PFSK-1 (cell line): ENCODE results near the gene MAP4K4.

Experiments used
- FOXP2 ChIP-seq: optimal IDR thresholded peaks from 2 replicates; pipeline ENCODE3; 2011; ENCODE audit warnings: borderline replicate concordance, control low read depth, inconsistent platforms; ENCODE audit not compliant: insufficient read depth; ENCODE audit errors: extremely low read length, extremely low read depth
- POLR2AphosphoS5 ChIP-seq: IDR thresholded peaks from 2 replicates; pipeline ENCODE4 v1.6.1; 2012; ENCODE audit warnings: low read depth, mild to moderate bottlenecking, control low read depth, low read length, moderate library complexity
- SIN3A ChIP-seq: IDR thresholded peaks from 2 replicates; pipeline ENCODE4 v1.6.1; 2012; ENCODE audit warnings: mild to moderate bottlenecking, low read length, moderate library complexity, borderline replicate concordance; ENCODE audit not compliant: insufficient read depth
- TAF1 ChIP-seq: IDR thresholded peaks from 2 replicates; pipeline ENCODE4 v1.6.1; 2012; ENCODE audit warnings: low read length, control low read depth, borderline replicate concordance; ENCODE audit not compliant: insufficient read depth
- TF ChIP-seq, protein P1 (sequence below), 2 experiments: IDR thresholded peaks; 2 replicates each; pipeline versions ENCODE4 v1.6.1 to v1.8.0; 2011 to 2012; ENCODE audit warnings: low read depth in 2 of 2, low read length in 2 of 2, control low read depth in 1 of 2, inconsistent platforms in 1 of 2, mild to moderate bottlenecking in 1 of 2, moderate library complexity in 1 of 2; ENCODE audit not compliant: insufficient read depth in 1 of 2

Gene MAP4K4

DNA sequence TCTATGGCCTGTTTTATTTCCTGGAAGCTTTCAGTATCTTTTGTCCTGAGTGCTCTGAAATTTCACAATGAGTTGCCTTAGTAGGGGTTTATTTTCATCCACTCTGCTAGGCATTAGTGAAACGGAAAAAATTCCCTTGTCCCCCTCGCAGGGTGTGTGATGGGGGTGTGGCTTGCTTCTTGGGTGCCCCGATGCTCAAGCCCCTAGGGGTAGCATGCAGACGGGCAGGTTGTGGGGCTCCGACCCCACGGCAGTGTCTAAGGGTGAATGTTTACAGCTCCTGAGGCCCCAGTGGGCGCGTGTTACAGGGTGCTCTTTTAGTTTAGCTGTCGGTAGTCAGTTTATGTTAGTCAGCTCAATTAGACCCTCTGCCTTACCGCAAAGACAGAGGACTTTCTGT lies 32.2 kb upstream of the MAP4K4 start:
- no peak for TF ChIP-seq POLR2AphosphoS5
- TF ChIP-seq TAF1: no peak
- TF ChIP-seq SIN3A: no peak
- TF ChIP-seq, protein P1, sequence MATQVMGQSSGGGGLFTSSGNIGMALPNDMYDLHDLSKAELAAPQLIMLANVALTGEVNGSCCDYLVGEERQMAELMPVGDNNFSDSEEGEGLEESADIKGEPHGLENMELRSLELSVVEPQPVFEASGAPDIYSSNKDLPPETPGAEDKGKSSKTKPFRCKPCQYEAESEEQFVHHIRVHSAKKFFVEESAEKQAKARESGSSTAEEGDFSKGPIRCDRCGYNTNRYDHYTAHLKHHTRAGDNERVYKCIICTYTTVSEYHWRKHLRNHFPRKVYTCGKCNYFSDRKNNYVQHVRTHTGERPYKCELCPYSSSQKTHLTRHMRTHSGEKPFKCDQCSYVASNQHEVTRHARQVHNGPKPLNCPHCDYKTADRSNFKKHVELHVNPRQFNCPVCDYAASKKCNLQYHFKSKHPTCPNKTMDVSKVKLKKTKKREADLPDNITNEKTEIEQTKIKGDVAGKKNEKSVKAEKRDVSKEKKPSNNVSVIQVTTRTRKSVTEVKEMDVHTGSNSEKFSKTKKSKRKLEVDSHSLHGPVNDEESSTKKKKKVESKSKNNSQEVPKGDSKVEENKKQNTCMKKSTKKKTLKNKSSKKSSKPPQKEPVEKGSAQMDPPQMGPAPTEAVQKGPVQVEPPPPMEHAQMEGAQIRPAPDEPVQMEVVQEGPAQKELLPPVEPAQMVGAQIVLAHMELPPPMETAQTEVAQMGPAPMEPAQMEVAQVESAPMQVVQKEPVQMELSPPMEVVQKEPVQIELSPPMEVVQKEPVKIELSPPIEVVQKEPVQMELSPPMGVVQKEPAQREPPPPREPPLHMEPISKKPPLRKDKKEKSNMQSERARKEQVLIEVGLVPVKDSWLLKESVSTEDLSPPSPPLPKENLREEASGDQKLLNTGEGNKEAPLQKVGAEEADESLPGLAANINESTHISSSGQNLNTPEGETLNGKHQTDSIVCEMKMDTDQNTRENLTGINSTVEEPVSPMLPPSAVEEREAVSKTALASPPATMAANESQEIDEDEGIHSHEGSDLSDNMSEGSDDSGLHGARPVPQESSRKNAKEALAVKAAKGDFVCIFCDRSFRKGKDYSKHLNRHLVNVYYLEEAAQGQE (IDR thresholded peaks at IDR 0.05; ENCODE audit: insufficient read depth in 1 of 2, low read depth in 2 of 2, low read length in 2 of 2): no peak
- TF ChIP-seq FOXP2: no peak

DNA sequence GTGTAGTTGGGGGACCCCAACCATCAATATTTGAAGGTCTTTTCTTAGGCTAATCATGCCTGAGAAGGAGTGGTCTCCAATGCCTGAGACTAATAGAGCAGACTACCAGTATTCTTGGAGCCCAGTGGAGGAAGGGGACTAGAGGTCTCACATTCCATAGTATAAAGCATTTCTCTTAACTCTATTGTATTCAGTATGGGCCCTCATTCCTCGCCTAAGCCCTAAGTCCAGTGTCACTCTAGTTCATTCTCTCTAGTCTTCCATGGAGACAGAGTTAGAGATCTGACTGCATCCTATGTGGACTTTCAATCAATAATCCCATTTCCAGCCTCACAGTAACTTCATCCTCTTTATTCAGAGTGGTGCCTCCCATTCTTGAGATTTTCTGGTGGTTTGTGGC lies 29.7 kb upstream of the MAP4K4 start:
- TF ChIP-seq TAF1 (no peak), FOXP2 (no peak)
- TF ChIP-seq, protein P1 (IDR thresholded peaks at IDR 0.05; ENCODE audit: insufficient read depth in 1 of 2, low read depth in 2 of 2, low read length in 2 of 2): no peak

DNA sequence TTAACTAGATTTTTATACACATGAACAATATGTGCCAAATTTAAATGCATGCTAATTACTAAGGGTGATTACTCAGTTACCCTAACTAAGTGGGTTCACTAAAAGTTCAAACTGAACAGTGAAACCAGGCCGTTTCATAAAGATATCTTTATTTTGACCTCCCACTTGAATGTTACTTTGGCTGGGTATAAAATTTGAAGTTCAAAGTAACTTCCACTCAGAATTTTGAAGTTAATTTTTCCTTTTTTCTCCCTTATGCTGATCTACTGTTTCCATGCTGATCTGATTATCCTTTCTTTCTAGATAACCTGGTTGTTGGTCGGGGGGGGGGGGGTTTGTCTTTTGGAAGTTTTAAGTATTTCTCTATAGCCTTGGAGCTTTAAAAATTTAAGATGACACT lies 25.5 kb upstream of the MAP4K4 start:
- TF ChIP-seq, protein P1 (IDR thresholded peaks at IDR 0.05; ENCODE audit: insufficient read depth in 1 of 2, low read depth in 2 of 2, low read length in 2 of 2): no peak
- TF ChIP-seq POLR2AphosphoS5: no peak
- no peak for TF ChIP-seq SIN3A
- TF ChIP-seq TAF1: no peak
- TF ChIP-seq FOXP2: no peak

DNA sequence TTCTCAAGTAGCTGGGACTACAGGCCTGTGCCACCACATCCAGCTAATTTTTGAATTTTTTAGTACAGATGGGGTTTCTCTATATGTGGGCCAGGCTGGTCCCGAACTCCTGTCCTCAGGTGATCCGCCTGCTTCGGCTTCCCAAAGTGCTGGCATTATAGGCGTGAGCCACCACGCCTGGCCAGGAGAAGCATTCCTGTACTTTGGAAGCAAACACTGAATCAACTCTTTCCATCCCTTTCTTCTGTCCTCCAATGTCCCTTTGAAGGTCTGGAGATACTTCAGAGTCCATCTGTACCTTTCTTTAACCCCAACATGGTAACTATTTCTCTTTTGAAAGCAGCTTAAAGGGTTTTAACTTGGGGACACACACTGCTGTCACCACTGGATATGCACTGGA lies 23.6 kb upstream of the MAP4K4 start:
- TF ChIP-seq FOXP2 (no peak), TAF1 (no peak), SIN3A (no peak), POLR2AphosphoS5 (no peak)
- TF ChIP-seq, protein P1 (IDR thresholded peaks at IDR 0.05; ENCODE audit: insufficient read depth in 1 of 2, low read depth in 2 of 2, low read length in 2 of 2): no peak

DNA sequence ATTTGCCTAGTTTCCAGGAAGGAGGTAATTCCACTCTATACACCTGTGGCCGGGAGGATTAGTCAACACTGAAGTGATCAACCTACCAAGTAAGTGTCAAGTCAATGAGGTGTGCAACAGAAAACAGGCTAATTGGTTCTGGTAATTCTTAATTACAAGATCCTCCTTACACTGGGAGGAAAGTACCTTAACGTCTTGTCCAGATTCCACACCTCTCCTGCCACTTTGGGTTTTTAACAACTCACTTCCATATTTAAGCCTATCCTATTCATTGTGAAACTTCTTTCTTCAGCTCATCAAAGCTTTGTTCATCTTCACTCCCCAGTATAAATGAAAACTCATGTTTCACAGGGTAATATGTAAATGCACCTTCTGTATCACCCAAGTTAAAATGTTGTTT lies 22.0 kb upstream of the MAP4K4 start:
- TF ChIP-seq TAF1 (no peak), FOXP2 (no peak), POLR2AphosphoS5 (no peak)

DNA sequence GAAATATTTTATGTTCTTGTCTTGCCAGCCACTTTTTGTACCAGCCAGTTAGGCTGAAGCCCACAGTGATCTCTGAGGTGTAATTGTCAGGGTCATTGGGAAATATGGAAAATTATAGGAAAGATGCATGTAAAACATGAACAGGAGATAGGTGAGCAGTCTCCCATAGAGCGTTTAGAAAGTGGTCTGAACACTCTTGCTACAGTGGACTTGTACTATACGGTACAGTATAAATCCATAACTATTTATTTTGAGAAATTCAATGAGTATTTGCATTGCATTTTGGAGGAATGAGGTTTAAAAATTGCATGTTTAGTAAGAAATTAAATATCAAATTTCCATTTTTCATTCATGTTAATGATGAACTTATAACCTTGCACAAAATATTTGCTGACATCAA lies 20.8 kb upstream of the MAP4K4 start:
- no peak for TF ChIP-seq TAF1
- TF ChIP-seq POLR2AphosphoS5: no peak
- no peak for TF ChIP-seq FOXP2
